Fibroblast of pulmonary artery (primary cell): ENCODE measurements around the gene LCN15.

Experiments used
- DNase-seq: peaks from one replicate; pipeline ENCODE4 v3.0.0-alpha.2; 2010; ENCODE audit warnings: low read depth
- H3K4me3 ChIP-seq: replicated peaks from 2 replicates; pipeline ENCODE4 v1.5.1; 2011; ENCODE audit warnings: low read depth, mild to moderate bottlenecking, control low read depth, low read length, moderate library complexity
- TF ChIP-seq, protein P1 (sequence below): IDR thresholded peaks from 2 replicates; pipeline ENCODE4 v1.5.1; 2011; ENCODE audit warnings: mild to moderate bottlenecking, control low read depth, low read length, inconsistent platforms; ENCODE audit errors: missing control alignments

The LCN15 gene

DNA sequence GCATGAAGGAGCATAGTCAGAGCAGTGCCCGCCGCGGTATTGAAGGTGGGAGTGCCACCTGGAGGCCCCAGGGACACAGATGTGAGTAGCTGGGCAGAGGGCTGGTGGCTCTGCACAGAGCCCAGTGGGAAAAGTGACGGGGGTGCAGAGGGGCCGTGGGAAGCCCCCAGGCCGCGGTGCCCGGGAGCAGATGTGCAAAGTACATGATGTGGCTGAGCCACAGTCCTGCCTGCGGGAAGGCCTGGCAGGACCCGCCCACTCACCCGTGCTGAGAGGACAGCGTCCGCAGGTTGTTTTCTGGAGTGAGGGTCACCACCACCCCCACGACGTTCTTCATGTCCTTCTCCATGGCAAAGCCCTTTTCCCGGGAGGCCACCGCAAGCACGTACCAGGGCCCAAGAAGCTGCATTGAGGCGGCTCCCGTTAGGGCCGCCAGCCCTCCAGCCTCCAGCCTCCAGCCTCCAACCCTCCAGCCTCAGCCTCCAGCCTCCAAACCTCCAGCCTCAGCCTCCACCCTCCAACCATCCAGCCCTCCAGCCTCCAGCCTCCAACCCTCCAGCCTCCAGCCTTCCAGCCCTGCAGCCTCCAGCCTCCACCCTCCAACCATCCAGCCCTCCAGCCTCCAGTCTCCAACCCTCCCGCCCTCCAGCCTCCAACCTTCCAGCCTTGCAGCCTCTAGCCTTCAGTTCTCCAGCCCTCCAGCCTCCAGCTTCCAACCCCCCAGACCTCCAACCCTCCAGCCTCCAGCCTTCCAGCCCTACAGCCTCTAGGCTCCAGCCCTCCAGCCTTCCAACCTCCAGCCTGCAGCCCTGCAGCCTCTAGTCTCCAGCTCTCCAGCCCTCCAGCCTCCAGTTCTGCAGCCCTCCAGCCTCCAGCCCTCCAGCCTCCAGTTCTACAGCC, 16.9 kb downstream of the LCN15 start:
- no peak for DNase-seq
- TF ChIP-seq, protein P1, sequence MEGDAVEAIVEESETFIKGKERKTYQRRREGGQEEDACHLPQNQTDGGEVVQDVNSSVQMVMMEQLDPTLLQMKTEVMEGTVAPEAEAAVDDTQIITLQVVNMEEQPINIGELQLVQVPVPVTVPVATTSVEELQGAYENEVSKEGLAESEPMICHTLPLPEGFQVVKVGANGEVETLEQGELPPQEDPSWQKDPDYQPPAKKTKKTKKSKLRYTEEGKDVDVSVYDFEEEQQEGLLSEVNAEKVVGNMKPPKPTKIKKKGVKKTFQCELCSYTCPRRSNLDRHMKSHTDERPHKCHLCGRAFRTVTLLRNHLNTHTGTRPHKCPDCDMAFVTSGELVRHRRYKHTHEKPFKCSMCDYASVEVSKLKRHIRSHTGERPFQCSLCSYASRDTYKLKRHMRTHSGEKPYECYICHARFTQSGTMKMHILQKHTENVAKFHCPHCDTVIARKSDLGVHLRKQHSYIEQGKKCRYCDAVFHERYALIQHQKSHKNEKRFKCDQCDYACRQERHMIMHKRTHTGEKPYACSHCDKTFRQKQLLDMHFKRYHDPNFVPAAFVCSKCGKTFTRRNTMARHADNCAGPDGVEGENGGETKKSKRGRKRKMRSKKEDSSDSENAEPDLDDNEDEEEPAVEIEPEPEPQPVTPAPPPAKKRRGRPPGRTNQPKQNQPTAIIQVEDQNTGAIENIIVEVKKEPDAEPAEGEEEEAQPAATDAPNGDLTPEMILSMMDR: no peak
- no peak overlapping the region for H3K4me3 ChIP-seq

GRCh38 chr9:136746621-136747020, 17.7 kb downstream of the LCN15 start:
- TF ChIP-seq, protein P1: no peak
- H3K4me3 ChIP-seq: no peak overlapping the region
- no peak for DNase-seq

GRCh38 chr9:136746155-136746490, 18.2 kb downstream of the LCN15 start:
- DNase-seq: no peak
- no peak overlapping the region for H3K4me3 ChIP-seq
- TF ChIP-seq, protein P1: no peak

DNA sequence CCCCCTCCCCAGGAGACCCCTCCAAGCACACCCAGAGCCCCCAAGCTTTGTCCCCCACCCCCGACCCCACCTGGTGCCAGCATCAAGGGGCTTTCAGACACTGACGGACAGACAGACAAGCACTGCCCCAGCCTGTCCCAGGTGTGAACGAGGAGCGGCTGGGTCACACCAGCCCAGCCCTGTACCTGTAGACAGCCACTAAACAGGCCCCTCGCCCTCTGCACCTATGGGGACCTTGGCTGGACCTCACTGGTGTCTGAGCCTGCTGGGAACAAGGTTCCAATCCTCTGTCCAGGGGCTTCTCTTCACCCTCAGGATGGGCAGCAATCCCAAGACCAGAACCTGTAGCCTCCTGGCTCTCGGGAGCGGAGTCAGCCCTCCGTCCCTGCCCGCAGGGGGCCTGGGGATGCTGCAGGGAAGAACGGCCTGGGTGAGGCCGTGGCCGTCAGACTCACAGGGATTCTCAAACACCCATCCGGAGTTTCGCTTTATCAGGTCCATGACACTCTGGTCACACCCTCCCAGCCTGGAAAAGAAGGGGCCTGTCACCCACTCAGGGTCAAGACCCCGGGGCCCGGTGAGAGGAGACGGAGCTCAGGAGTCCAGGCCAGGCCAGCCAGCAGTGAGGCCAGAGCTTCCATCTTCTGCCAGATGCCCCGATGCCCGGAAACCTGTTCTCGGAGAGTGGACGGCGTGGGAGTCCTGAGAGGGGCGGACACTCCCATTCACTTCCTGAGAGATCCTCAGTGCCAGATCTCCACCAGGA, 18.7 kb downstream of the LCN15 start:
- no peak for DNase-seq
- TF ChIP-seq, protein P1: no peak
- no peak overlapping the region for H3K4me3 ChIP-seq

DNA sequence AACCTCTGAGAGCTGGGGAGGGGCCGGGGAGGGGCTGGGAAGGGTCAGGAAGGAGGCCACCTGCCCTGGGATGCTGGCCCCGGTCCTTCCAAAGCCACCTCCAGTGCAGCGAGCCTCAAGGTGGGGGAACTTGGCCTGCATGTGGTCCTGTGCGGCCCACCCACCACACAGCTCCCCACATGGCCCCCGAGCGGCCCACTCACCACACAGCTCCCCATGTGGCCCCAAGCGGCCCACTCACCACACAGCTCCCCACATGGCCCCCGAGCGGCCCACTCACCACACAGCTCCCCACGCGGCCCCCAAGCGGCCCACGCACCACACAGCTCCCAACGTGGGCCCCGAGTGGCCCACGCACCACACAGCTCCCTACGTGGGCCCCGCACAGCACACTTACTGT, 19.5 kb downstream of the LCN15 start:
- TF ChIP-seq, protein P1: no peak
- no peak for DNase-seq
- no peak overlapping the region for H3K4me3 ChIP-seq

GRCh38 chr9:136743639-136744211, 20.6 kb downstream of the LCN15 start:
- no peak overlapping the region for H3K4me3 ChIP-seq
- TF ChIP-seq, protein P1: no peak
- DNase-seq: no peak
